ENCODE measurements around the gene SEMA4B. TPM values are rescaled to one million over a fixed set of nuclear protein-coding genes. Genes with fewer than 3 reads are reported as not detected.
A peak's percentile ranks its signal among the peaks of the same experiment; 100 is the strongest.

The SEMA4B gene
- total RNA-seq, 1 experiment from 2014 or later = 25.4 TPM

DNA sequence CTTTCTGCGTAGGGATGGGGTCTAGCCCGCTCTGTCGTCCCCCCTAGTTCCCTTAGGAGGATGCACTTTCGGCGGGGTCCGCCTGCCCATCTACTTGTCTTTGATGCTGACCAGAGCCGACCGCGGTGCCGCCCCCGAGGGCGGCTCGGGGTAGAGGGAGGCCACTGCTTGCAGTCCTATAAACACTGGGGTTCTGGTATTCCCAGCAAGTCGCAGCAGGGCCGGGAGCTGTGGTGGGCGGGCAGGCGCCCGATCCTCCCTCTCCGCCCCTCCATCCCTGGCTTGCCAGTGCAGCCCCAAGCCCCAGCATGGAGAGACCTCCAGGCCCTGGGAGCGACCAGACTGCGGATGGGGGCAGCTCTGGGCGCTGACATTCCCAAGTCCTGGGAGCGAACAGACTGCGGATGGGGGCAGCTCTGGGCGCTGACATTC, 830 bp downstream of the SEMA4B start:
- peak; percentile 19 for DNase-seq (ENCODE audit: low spot score)
- in situ Hi-C loops (cut with HindIII; ENCODE audit: low sequenced_read_pairs) = no loop called here

DNA sequence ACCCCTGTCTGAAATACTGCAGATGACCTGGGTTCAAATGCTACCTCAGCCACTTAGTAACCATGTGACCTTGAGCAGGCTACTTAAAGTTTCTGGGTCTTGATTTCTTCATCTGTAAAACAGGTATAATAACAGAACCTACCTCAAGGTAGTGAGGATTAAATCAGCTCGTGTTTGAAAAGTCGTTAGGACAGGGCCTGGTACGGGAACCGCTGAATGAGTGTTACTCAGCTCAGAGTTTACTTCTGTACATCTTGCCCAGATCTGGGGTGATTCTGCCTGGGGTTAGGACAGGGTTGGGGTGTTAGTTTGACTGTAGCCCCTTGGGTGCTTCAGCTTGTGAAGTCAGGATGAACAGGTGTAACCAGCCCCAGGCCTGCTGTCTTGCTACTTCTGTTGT, 1.8 kb downstream of the SEMA4B start:
- DNase-seq (ENCODE audit: low spot score) = no peak
- in situ Hi-C loops (cut with HindIII; ENCODE audit: low sequenced_read_pairs) = no loop called here

DNA sequence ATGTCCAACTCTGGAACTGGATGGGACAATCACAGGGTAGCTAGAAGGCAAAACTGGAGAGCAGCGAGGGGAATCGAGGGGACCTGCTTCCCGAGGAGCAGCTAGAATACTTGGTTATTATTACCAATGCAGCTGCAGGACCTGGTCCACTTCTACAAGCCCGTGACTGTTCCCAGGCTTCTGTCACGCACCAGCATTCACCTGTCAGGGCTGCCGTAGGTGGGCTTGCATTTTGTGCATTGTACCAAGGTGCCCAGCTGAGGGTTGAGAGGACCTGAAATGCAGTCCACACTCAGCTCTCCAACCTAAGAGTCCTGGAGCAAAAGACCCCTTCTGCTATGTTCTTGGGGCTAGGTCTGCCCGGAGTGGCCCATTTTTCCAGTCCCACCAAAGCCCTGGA, 2.3 kb downstream of the SEMA4B start:
- in situ Hi-C loops (cut with HindIII; ENCODE audit: low sequenced_read_pairs) = no loop called here

DNA sequence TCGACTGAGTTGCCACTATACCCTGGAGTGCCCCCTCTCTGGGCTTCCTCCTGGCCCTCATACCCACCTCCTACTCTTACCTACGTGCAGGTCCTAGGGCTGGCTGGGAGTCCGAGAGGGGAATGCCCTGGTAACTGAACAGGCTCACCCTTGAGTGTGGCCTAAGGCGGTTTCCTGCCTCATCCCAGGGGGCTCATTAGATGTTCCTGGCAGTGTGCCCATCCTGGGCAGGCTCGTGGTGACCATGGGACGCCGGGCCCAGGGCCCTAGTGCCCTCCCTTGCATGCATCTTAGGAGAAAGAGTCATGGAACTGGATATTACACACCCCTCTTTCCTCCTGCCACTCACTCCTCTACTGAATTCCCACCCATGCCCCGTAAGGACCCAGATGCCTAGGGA, 2.8 kb downstream of the SEMA4B start:
- DNase-seq (ENCODE audit: low spot score) = no peak

More for the DNA sequence above, 2.3 kb downstream of the SEMA4B start:
- DNase-seq (ENCODE audit: low spot score) = no peak

DNA sequence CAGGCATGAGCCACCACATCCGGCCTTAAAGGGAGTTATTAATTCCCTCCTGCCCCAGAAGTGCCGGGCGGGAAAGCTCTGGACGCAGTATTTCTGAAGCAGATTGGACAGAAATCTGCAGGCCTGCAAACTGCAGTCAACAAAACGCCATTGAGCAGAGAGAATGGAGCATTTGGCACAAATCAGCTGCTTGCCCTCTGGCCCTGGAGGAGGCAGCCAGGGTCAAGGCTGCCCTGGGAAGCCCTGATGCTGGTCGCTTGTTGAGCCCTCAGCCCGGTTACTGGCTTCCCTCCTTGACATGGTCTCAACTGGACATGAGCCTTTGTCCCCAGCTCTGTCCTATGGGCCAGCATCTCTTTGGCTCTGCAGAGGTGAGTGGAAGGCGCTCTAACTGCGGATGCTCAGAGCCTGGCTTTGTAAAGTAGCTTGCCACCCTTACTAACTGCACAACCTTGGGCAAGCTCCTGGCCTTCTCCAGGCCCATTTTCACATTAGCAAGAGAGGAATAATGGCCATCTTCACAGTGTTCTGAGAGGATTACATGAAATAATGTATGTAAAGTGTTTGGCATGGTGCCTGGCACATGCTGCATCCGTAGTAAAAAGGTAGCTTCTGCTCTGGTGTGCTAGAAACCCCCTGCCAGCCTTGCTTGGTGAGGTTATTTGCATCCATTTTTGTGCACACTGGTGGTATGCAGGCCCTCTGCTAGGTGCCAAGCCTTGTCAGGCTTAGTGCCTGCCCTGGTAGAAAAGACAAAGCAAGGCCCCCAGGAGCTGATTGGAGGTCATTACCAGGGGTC, 4.1 kb downstream of the SEMA4B start:
- no peak for DNase-seq (ENCODE audit: low spot score)
- in situ Hi-C loops (cut with HindIII; ENCODE audit: low sequenced_read_pairs) = no loop called here

More for the DNA sequence above, 2.8 kb downstream of the SEMA4B start:
- in situ Hi-C loops (cut with HindIII; ENCODE audit: low sequenced_read_pairs) = no loop called here

DNA sequence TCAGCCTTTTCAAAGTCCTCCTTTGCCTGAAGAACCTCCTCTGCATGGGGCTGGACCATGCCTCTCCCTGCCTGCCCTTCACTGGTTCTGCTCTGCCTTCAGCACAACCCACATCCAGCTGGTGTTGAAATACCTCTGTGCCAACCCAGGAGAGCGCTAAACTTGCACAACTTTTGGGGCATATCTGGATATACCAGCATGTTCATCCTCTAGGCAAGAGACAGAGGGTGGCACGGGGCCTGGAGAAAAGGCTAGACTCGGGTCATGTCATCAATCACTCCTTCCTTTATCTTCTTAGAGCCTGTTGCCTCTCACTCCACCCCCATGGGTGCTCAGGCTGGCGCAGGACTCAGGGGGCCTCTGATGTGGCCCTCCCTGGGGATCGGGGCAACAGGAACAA, 4.8 kb downstream of the SEMA4B start:
- in situ Hi-C loops (cut with HindIII; ENCODE audit: low sequenced_read_pairs) = no loop called here
- DNase-seq (ENCODE audit: low spot score) = no peak

DNA sequence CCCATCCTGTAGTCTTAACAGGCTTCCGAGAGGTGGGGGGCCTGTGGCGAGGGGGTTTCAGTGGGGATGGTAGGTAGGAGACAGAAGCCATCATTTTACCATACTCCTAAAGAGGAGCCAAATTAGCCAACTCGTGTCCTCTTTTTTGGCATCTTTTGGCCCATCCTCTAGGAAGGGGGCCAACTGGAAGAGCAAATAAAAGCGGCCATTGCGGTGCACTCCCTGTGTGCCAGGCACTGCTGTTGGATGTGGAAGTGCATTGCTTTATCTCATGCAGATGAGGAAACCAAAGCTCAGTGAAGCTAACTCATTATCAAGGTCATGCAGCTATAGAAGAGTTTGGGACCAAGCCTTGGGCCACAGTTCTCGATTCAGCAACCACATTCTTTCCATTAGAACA, 6.1 kb downstream of the SEMA4B start:
- in situ Hi-C loops (cut with HindIII; ENCODE audit: low sequenced_read_pairs) = no loop called here
- no peak for DNase-seq (ENCODE audit: low spot score)

DNA sequence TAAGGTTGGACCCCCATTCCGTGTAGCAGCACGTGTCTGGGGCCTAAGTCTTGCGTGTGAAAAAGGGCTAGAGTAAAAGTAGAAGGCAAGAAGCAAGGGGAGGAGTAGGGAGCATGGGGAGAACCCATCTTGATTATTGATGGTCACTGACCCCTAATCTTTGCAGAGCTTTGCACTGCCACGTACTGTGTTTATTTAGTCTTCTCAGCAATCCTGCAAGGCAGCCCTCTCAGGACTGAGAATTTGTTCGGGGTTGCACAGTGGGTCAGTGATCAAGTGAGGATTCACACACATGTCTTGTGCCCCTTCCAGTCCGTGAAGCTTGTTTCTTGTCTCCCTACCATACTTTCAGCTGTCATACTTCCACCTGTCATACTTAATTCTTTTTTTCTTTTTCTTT, 7.2 kb downstream of the SEMA4B start:
- in situ Hi-C loops (cut with HindIII; ENCODE audit: low sequenced_read_pairs) = no loop called here
- no peak for DNase-seq (ENCODE audit: low spot score)

DNA sequence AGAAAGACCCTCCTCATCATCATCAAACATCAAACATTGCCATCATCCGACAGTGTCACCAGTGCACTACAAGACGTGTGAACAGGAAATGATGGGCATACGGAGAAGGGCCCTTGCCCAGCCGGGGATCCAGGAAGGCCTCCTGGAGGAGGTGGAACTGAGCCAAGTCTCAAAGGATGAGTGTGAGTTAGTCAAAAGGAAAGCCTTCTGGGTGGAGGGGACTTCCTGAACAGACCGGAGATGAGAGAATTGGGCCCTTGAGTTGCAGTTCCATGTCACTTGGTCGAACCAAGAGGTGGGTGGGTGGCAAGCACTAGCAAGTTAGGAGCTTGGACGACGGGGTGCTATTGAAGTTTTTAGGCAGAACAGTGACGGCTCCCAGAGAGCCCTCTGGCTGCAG, 8.5 kb downstream of the SEMA4B start:
- in situ Hi-C loops (cut with HindIII; ENCODE audit: low sequenced_read_pairs) = no loop called here
- no peak for DNase-seq (ENCODE audit: low spot score)

DNA sequence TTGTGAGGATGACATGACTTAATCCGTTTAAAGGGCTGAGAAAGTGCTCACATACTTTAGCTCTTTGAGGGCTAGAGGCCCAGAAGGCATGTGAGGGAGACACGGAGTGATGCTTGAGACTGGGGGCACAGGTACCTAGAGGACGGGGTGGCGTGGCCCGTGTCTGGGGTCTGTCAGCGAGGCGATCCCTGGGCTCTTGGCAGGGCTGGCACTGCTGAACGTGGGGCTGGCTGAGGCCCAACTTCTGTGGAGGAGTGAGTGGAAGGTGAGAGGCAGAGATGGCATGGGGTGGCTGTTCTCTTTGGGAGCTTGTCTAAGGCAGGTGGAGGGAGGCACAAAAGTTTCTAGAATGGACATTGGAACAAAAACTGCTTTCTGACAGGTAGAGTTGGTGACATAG, 9.5 kb downstream of the SEMA4B start:
- in situ Hi-C loops (cut with HindIII; ENCODE audit: low sequenced_read_pairs) = loop anchor here (10.0 kb wide), 1 partner anchor 66 kb away; no protein-coding TSS in a partner anchor
- DNase-seq (ENCODE audit: low spot score) = no peak

DNA sequence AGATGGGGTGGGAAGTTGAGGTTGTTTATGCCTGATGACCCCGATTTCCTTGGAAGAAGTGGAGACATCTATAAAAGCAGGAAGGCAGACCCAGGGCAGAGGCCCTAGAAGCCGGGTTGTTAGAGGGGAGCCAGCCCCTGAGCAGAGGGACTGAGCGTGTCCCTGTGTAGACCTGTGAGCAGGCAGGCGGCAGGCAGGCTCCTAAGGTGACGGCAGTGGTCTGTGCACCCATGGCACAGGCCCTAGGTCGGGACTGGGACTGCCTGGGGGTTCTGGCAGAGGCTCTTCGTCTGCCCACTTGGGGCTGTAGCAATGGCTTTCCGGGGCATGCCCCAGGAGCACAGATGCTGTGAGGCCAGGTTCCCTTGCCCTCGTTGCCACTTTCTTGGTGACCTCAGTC, 9.9 kb downstream of the SEMA4B start:
- in situ Hi-C loops (cut with HindIII; ENCODE audit: low sequenced_read_pairs) = loop anchor here (10.0 kb wide), 1 partner anchor 66 kb away; no protein-coding TSS in a partner anchor
- no peak for DNase-seq (ENCODE audit: low spot score)

DNA sequence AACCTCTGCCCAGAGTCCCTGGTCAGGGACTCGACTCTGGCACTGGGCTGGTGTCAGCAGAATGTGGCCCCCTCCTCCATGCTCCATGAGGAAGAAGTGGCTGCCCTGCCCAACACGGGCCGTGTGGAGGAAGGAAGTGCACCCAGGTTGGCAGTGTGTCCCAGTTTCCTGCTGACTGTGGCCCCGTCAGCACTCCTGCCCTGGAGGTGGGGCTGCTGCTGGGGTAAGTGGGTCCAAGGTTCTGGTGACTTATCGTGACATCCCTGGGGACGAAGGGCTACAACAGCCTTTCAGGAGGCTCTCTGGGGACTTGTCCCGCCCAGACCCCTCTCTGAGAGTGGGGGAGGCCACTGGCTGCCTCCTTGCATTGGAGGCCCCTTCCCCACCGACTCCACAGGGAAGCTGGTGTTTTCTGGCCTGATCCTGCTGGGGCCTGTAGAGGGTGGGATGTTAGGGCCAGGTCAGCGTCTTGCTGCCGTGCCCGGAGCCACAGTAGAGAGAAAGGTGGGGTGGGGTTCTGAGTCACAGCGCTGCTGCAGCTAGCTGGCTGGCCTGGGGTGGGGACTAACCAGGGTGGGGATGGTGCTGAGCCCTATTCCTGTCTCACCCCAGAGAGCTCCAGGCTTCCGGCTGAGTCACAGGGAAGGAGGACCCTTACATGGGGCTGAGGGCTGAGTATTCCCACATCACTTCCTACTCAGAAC, 10.5 kb downstream of the SEMA4B start:
- no peak for DNase-seq (ENCODE audit: low spot score)

DNA sequence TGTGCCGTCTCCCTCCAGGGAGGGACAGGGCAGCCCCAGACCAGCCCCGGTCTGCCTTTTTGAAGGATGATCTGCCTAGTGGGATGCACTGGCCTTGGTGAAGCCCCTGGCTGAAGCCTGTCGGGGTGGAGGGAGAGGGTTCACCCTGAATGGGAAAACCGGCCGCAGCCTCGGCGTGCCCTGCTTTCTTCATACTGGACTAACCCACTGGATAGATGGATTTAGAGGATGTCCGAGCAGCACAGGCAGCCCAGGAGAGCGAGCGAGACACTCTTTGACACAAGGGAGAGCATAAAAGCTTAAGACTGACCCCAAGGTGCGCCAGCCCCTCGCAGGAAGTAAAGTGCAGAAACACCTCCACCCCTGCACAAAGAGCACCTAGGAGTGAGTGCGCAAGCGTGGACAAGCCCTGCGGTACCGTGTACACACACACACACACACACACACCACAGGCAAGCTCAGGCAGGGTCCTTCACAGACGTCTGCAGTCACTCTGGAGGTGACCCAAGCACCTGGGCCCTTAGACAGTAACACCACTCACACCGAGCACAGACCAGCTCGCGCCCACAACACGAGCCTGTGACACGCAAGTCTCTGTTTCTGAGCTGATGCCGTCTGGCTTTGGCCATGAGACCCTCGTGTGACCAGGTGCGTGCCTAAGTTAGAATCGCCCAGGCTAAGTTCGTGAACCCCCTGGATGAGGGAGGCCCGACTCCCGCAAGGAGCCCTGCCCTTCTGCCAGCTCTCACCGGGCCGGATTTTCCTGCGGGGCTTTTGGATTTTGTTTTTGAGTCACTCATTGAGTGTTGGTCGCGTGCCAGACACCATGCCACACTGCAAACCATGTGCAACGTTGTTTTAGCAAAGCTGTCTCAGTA, 11.3 kb downstream of the SEMA4B start:
- in situ Hi-C loops (cut with HindIII; ENCODE audit: low sequenced_read_pairs) = loop anchor here (10.0 kb wide), 1 partner anchor 68 kb away; no protein-coding TSS in a partner anchor
- peak; percentile 34 for DNase-seq (ENCODE audit: low spot score)

More for the DNA sequence above, 10.5 kb downstream of the SEMA4B start:
- in situ Hi-C loops (cut with HindIII; ENCODE audit: low sequenced_read_pairs) = loop anchor here (10.0 kb wide), 1 partner anchor 67 kb away; no protein-coding TSS in a partner anchor

DNA sequence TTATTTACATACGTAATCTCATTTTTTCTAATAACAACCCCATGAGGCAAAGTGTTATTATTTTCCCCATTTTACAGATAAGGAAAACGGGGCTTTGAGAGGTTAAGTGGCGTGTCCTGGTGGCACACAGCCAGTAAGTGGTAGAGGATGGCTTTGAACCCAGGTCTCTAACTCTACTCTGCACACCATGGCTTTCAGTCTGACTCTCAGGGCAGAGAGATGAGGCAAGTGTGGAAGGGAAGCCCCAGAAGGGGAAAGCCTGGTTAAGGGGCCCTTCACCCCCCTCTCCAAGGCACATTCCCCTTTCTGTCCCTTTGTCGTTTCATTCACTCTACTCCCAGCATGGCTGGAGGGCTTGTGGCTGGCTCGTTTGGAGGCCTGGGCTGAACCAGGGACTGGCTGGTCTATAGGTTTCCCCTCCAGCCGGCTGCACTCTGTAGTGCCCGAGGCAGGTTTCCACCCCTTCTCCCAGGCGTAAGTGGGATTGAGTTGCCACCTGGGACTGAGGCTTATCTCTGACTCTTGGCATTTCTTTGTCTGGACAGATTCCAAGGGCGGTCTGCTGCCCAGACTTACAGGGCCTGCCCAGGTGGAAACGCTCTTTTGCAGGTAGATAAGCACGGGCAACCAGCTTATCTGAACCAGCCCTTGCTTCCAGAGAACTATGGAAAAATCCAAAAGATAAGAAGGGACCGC, 12.1 kb downstream of the SEMA4B start:
- in situ Hi-C loops (cut with HindIII; ENCODE audit: low sequenced_read_pairs) = loop anchor here (10.0 kb wide), 1 partner anchor 68 kb away; no protein-coding TSS in a partner anchor

DNA sequence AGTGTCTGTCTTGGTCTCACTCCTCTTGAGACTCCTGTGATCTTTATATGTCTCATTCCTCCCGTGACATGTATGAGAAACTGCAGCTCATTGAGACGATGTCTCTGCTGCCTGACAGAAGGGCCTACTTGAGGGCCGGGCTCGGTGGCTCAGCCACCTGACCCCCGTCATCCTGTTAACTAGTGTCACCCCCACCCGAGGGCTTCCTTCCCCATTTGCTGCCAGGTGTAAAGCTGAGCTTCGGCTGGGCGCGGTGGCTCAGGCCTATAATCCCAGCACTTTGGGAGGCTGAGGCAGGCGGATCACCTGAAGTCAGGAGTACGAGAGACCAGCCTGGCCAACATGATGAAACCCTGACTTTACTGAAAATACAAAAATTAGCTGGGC, 12.7 kb downstream of the SEMA4B start:
- in situ Hi-C loops (cut with HindIII; ENCODE audit: low sequenced_read_pairs) = loop anchor here (10.0 kb wide), 1 partner anchor 69 kb away; no protein-coding TSS in a partner anchor
- DNase-seq (ENCODE audit: low spot score) = no peak

More for the DNA sequence above, 12.1 kb downstream of the SEMA4B start:
- DNase-seq (ENCODE audit: low spot score) = peak; percentile 70

DNA sequence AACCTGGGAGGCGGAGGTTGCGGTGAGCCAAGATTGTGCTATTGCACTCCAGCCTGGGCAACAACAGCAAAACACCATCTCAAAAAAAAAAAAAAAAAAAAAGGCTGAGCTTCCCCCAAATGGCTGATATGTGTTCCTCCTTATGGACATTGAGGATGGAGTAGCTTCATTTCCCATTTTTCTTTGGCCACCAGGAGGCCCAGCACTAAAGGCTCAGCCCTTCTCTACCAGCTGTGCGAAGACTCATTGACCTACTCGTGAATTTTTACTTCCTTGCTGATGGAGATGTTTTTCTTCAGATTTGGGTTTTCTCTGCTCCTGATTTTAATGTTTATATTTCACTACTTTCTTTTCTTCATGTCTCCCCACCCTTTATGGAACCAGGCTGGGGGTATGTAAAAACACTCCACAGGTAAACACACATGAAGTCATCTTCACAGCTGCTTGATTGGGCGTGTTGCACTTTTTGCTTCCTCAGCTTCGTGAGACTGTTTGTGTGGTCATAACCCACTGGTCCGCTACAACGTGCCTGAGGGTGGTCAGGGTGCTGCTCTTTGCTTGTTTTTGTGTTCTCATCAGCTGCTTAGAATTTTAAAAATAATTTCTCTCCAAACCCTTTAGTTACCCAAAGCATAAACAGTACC, 13.5 kb downstream of the SEMA4B start:
- in situ Hi-C loops (cut with HindIII; ENCODE audit: low sequenced_read_pairs) = loop anchor here (10.0 kb wide), 1 partner anchor 70 kb away; no protein-coding TSS in a partner anchor

DNA sequence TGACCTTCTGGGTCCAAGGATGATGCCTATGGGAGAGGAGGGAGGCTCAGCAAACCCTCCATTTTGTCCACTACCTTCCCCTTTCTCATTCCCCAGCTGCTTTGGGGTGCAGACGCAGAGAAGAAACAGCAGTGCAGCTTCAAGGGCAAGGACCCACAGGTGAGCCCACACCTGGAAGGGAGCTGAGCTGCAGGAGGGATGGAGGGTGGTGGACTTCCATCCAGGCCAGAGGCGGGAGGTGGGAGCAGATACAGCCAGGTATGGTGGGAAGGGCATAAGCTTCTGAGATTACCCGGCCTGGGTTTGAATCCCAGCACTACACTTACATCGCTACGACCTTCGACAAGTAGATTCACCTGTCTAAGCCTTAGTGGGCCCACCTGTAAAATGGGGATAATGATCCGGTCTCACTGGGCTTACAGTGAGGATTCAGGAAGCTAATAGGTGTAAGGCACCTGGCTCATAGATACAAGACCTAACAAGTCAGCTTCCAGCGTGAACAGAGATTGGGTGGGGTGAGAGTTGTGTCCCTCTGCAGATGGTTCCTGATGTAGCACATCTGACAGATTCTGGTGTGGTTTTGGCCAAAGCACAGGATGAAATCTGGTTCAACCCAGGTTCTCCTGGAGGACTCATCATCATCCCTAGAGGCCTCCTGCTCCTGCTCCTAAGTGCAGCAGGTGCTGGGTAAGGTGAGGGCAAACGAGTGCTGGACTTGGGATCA, 16.7 kb downstream of the SEMA4B start:
- in situ Hi-C loops (cut with HindIII; ENCODE audit: low sequenced_read_pairs) = loop anchor here (10.0 kb wide), 1 partner anchor 73 kb away; no protein-coding TSS in a partner anchor
- no peak for DNase-seq (ENCODE audit: low spot score)

More for the DNA sequence above, 13.5 kb downstream of the SEMA4B start:
- no peak for DNase-seq (ENCODE audit: low spot score)
